NB4 (cell line): ENCODE results near the gene TCF7L2.

Experiments used
- DNase-seq: peaks from one replicate; pipeline ENCODE4 v3.0.0; 2010; ENCODE audit warnings: low read depth
- H3K4me3 ChIP-seq: one replicate; pipeline ENCODE4 v1.5.1; 2011; ENCODE audit warnings: mild to moderate bottlenecking, low read depth, low read length, moderate library complexity
- MAX ChIP-seq: IDR thresholded peaks from 2 replicates; pipeline ENCODE4 v1.6.1; 2011; ENCODE audit warnings: low read depth, low read length
- MYC ChIP-seq: IDR thresholded peaks from 2 replicates; pipeline ENCODE4 v1.6.1; 2011; ENCODE audit warnings: low read depth, low read length
- POLR2A ChIP-seq: IDR thresholded peaks from 2 replicates; pipeline ENCODE4 v1.6.1; 2011; ENCODE audit warnings: mild to moderate bottlenecking; ENCODE audit not compliant: insufficient read length; ENCODE audit errors: extremely low read depth
- TF ChIP-seq, protein P1 (sequence below): IDR thresholded peaks from one replicate; pipeline ENCODE4 v1.5.1; 2012; ENCODE audit warnings: low read depth, low read length

Gene TCF7L2

DNA sequence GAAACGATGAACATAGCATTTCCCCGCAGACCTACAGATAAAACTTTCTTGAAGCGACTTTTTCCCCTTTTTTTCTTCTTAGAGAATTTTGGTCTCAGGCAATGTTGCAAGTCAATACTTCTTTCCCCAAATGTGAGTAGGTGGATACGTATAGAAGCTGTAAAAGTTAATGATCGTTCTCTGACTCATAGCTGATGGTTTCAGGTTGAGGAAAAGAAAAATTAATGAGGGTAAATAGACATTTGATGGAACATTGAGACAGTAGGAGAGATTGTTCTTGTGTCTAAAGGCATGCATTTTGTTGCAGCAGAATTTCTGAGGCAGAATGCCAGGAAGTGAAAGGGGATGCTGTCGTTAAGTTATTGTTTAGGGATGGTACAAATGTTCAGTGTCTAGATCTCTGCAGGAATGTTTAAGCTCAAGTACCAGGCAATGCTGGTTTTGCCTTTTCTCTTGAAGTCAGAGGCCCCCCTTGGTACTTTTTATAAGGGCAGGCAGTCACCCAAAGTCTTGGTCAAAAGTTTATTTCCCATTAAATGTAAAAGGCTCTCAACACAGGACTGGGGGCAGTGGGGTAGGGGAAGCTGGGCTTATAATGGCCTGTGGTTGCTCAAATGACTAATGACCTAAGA, 9.3 kb downstream of the TCF7L2 start:
- TF ChIP-seq, protein P1, sequence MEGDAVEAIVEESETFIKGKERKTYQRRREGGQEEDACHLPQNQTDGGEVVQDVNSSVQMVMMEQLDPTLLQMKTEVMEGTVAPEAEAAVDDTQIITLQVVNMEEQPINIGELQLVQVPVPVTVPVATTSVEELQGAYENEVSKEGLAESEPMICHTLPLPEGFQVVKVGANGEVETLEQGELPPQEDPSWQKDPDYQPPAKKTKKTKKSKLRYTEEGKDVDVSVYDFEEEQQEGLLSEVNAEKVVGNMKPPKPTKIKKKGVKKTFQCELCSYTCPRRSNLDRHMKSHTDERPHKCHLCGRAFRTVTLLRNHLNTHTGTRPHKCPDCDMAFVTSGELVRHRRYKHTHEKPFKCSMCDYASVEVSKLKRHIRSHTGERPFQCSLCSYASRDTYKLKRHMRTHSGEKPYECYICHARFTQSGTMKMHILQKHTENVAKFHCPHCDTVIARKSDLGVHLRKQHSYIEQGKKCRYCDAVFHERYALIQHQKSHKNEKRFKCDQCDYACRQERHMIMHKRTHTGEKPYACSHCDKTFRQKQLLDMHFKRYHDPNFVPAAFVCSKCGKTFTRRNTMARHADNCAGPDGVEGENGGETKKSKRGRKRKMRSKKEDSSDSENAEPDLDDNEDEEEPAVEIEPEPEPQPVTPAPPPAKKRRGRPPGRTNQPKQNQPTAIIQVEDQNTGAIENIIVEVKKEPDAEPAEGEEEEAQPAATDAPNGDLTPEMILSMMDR: no peak
- TF ChIP-seq MYC (no peak), MAX (no peak), POLR2A (no peak)
- no peak overlapping the region for H3K4me3 ChIP-seq
- DNase-seq: no peak

DNA sequence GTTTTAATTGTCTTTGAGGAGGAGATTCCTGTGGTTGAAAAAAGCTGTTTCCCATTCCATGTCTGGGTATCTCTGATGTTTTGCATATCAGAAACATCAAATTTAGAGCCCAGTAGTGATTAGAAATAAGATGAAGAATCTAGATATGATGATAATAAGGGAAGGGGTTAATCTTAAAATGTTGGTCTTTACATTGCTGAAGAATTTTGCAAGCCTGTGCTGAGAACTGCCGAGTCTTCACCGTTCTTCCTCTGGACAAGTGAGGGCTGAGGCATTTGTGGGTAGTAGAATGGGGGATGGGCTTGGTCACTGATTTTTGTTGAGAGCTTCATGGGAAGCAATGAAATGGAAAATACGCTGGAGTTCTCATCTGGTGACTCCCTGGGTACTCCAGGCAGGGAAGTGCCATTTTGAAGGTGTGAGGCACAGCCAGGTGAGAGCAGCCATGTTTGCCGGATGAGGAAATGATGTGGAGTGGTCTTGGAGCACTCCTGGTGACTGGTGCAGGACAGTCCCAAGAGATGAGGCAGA, 10.2 kb downstream of the TCF7L2 start:
- no peak for DNase-seq
- H3K4me3 ChIP-seq: no peak overlapping the region
- TF ChIP-seq MAX: no peak
- no peak for TF ChIP-seq POLR2A
- TF ChIP-seq MYC: no peak
- TF ChIP-seq, protein P1: no peak

- DNase-seq: no peak
- no peak overlapping the region for H3K4me3 ChIP-seq
- TF ChIP-seq POLR2A (no peak), MAX (no peak), MYC (no peak)
- TF ChIP-seq, protein P1: no peak
Observed at GRCh38 chr10:112961609-112962008, 11.6 kb downstream of the TCF7L2 start.

DNA sequence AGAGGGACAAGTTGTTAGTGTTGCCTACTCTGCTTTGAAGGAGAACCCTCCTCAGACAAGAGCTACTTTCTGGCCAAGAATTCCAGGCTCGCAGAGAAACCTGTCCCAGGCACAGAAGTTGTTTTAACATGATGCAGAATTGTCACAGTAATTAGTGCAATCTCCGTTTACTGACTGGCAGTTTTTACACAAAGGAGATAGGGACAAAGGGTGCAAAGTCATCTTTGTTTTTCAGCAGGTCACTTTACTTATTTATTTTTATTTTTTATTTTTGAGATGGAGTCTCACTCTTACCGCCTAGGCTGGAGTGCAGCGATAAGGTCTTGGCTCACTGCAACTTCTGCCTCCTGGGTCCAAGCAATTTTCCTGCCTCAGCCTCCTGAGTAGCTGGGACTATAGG, 12.3 kb downstream of the TCF7L2 start:
- H3K4me3 ChIP-seq: no peak overlapping the region
- no peak for DNase-seq
- TF ChIP-seq MAX (no peak), POLR2A (no peak), MYC (no peak)
- TF ChIP-seq, protein P1: no peak

DNA sequence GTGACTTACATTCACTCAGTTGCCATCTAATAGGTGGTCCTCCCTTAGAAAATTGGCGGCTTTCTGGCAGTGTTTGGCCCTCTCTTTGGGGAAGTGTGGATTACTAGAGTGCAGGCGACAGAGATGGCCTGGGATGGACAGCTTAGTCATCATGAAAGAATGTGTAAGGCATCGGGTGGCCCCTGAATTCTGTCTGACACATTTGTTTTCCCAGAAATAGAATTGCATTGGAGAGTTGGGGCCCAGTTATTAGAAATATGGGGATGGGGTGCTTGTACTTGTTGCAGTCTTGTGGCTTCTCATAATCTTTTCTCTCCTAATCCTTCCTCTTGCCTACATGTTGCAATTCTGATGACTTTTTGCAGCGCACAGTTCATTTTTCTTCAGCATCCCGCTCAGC, 13.8 kb downstream of the TCF7L2 start:
- no peak for TF ChIP-seq MYC
- TF ChIP-seq, protein P1: no peak
- no peak for TF ChIP-seq MAX
- TF ChIP-seq POLR2A: no peak
- no peak for DNase-seq
- H3K4me3 ChIP-seq: no peak overlapping the region

DNA sequence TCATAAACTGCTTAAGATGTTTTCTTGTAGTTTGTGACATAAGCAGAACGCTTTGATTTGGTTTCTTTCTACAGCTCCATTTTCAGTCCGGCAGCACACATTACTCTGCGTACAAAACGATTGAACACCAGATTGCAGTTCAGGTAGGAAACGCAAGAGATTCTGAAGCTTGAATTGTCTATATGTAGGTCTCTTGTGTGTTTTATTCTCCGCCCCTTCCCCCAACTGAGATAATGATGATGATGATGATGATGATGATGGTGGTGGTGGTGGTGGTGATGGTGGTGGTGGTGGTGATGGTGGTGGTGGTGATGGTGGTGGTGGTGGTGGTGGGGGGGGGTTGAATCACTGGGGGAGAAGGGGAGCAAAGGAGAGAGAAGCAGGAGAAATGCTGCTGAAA, 14.4 kb downstream of the TCF7L2 start:
- no peak overlapping the region for H3K4me3 ChIP-seq
- TF ChIP-seq POLR2A (no peak), MAX (no peak), MYC (no peak)
- TF ChIP-seq, protein P1: no peak
- no peak for DNase-seq
